A673 (cell line): ENCODE data around the gene RSPH3. TPM values are rescaled to one million over a fixed set of nuclear protein-coding genes. Genes with fewer than 3 reads are reported as not detected.

Experiments used
- BruUV-seq: library from RNA; stranded (reverse); fragments of 400-500 nt; replicated peaks from 2 replicates; lab custom pipeline; 2021; lab: Mats Ljungman, UMichigan
- CTCF ChIA-PET: fragments of 300-600 bp; sonication (Branson Sonifier 250); formaldehyde crosslinking; loops from one replicate; lab custom pipeline; 2022; ENCODE audit warnings: antibody characterized with exemption; lab: Charles Lee
- POLR2A ChIA-PET: fragments of 300-600 bp; sonication (Branson Sonifier 250); formaldehyde crosslinking; loops from one replicate; lab custom pipeline; 2022; ENCODE audit warnings: antibody characterized with exemption; ENCODE audit not compliant: low non-redundant PET; lab: Charles Lee
- DNase-seq: peaks from one replicate; pipeline ENCODE4 v3.0.0-alpha.2; 2015; ENCODE audit warnings: low spot score
- H3K27ac ChIP-seq: fragments of 200-600 bp; sonication (generic); 2 replicates; pipeline ENCODE4 v1.5.1; 2016; ENCODE audit warnings: mixed run types, low read depth, mild to moderate bottlenecking, mixed read lengths, antibody characterized with exemption, low read length; ENCODE audit not compliant: poor library complexity, severe bottlenecking
- H3K27me3 ChIP-seq: fragments of 200-600 bp; sonication (generic); replicated peaks from 2 replicates; pipeline ENCODE4 v1.6.1; 2017; ENCODE audit warnings: mixed run types, low read depth, mild to moderate bottlenecking, mixed read lengths, antibody characterized with exemption, low read length; ENCODE audit not compliant: insufficient read depth, poor library complexity
- H3K36me3 ChIP-seq: fragments of 200-600 bp; sonication (generic); 2 replicates; pipeline ENCODE4 v1.6.1; 2016; ENCODE audit warnings: mixed run types, mild to moderate bottlenecking, mixed read lengths, antibody characterized with exemption, low read length; ENCODE audit not compliant: insufficient read depth, poor library complexity, severe bottlenecking
- H3K4me1 ChIP-seq: fragments of 200-600 bp; sonication (generic); 2 replicates; pipeline ENCODE4 v1.6.1; 2017; ENCODE audit warnings: mixed run types, mild to moderate bottlenecking, mixed read lengths, antibody characterized with exemption, low read length; ENCODE audit not compliant: insufficient read depth, poor library complexity, severe bottlenecking
- H3K4me3 ChIP-seq: fragments of 200-600 bp; sonication (generic); 2 replicates; pipeline ENCODE4 v1.5.1; 2016; ENCODE audit warnings: low read depth, mixed run types, mild to moderate bottlenecking, mixed read lengths, low read length; ENCODE audit not compliant: poor library complexity, severe bottlenecking
- H3K9me3 ChIP-seq: fragments of 200-600 bp; sonication (generic); 2 replicates; pipeline ENCODE4 v1.6.1; 2016; ENCODE audit warnings: mixed run types, low read depth, mild to moderate bottlenecking, mixed read lengths, antibody characterized with exemption, low read length; ENCODE audit not compliant: poor library complexity, severe bottlenecking
- CTCF ChIP-seq: fragments of 300-800, 200-600 bp; sonication (generic); conservative IDR thresholded peaks from 2 replicates; pipeline ENCODE4 v1.5.1; 2017; ENCODE audit warnings: low read depth, mild to moderate bottlenecking, antibody characterized with exemption, low read length, moderate library complexity, mixed read lengths
- EZH2 ChIP-seq: fragments of 200-600 bp; sonication (generic); IDR thresholded peaks from 2 replicates; pipeline ENCODE4 v1.6.1; 2017; ENCODE audit warnings: borderline replicate concordance, low read depth, mild to moderate bottlenecking, mixed read lengths, antibody characterized with exemption, low read length; ENCODE audit not compliant: poor library complexity, severe bottlenecking
- intact Hi-C: fragments of 100-400 bp; cut with micrococcal nuclease; formaldehyde crosslinking; loops from one replicate; pipeline ENCODE4 v1.10.0; 2022; ENCODE audit not compliant: unreplicated experiment
- total RNA-seq: library from RNA; stranded (reverse); gene quantifications from 2 replicates; pipeline ENCODE4 v1.2.3, GENCODE V29; 2021

RSPH3 gene
- total RNA-seq, 1 experiment from 2014 or later = 4.0 TPM

GRCh38 chr6:159023893-159024292 is 23.9 kb upstream of the RSPH3 start:
- Histone ChIP-seq H3K36me3 (no peaks in the 10 kb centered on the region), H3K27me3 (no peaks in the 10 kb centered on the region), H3K9me3 (peaks cover 4% of the 10 kb centered on the region), H3K4me3 (no peak overlapping the region), H3K27ac (no peak overlapping the region), H3K4me1 (no peaks in the 10 kb centered on the region)
- ChIA-PET POLR2A (no interaction called here), CTCF (no interaction called here)
- BruUV-seq = no TSS peak
- TF ChIP-seq CTCF (no peak), EZH2 (no peak)
- no peak for DNase-seq
- intact Hi-C loops = no loop called here

- Histone ChIP-seq H3K9me3 (peaks cover 9% of the 10 kb centered on the region), H3K4me1 (no peaks in the 10 kb centered on the region), H3K4me3 (no peak overlapping the region), H3K27me3 (no peaks in the 10 kb centered on the region), H3K27ac (no peak overlapping the region), H3K36me3 (no peaks in the 10 kb centered on the region)
- intact Hi-C loops = no loop called here
- ChIA-PET CTCF (no interaction called here), POLR2A (no interaction called here)
- TF ChIP-seq EZH2 (no peak), CTCF (no peak)
- BruUV-seq = no TSS peak
- DNase-seq = no peak
Measured at GRCh38 chr6:159020011-159020410, 20.0 kb upstream of the RSPH3 start.

DNA sequence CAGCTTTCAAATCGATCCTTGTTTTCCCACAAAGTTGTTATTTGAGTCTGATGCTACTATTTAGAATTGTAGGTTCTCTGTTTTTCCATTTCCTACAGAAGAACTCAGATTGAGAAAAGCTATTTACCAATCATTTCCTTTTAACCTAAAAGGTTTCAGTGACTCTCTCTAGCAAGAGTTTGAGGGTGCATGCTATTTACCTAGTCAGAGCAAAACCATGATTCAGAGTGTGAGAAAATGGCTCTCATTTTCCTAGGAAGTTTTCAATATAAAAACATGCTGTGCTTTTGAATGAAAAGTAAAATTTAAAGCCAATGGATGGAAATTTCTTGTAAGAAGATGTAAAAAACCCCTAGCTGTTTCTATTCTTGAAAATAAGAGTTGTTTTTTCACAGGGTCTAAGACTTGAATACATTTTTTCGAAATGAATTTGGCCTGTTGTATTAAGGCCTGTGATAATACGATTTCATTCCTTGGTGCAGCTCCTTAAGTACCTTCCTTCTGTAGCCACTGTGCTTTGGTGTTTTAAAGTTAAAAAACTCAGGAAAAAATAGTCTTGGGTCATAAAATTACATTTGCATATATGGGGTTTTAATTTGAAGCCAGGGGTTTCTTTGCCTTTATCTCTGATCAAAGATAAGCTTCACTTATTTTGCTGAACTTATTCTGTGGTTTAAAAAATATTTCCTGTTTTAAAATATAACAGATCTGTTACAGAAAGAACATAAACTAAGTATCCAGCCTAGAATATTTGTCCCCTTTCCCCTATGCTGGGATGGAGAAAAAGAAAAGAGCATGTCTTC is 18.0 kb upstream of the RSPH3 start:
- intact Hi-C loops = no loop called here
- TF ChIP-seq EZH2 (no peak), CTCF (no peak)
- no peaks in the 10 kb centered on the region for H3K27me3 ChIP-seq
- BruUV-seq = no TSS peak
- H3K4me1 ChIP-seq = no peaks in the 10 kb centered on the region
- H3K9me3 ChIP-seq = peaks cover 6% of the 10 kb centered on the region
- no peak overlapping the region for H3K4me3 ChIP-seq
- no peaks in the 10 kb centered on the region for H3K36me3 ChIP-seq
- H3K27ac ChIP-seq = no peak overlapping the region
- CTCF ChIA-PET = no interaction called here
- DNase-seq = no peak
- POLR2A ChIA-PET = no interaction called here
